Mucosa of rectum (tissue), 2 donors: Measurements from ENCODE around the gene AKT1.

Source experiments
- H3K27ac ChIP-seq, 2 donors: one replicate each; pipeline ENCODE4 v1.7.0; 2013; ENCODE audit warnings: inconsistent platforms in 2 of 2, low read depth in 2 of 2, low read length in 2 of 2
- H3K27me3 ChIP-seq, 2 donors: one replicate each; pipeline ENCODE4 v1.7.0; 2013; ENCODE audit warnings: low read length in 2 of 2; ENCODE audit not compliant: control insufficient read depth in 2 of 2, insufficient read depth in 2 of 2
- H3K36me3 ChIP-seq, 2 donors: one replicate each; pipeline ENCODE4 v1.7.0; 2013; ENCODE audit warnings: low read length in 2 of 2; ENCODE audit not compliant: control insufficient read depth in 2 of 2, insufficient read depth in 2 of 2
- H3K4me1 ChIP-seq, 2 donors: one replicate each; pipeline ENCODE4 v1.7.0; 2013; ENCODE audit warnings: low read length in 2 of 2, mild to moderate bottlenecking in 1 of 2; ENCODE audit not compliant: control insufficient read depth in 2 of 2, insufficient read depth in 2 of 2
- H3K4me3 ChIP-seq, 2 donors: one replicate each; pipeline ENCODE4 v1.7.0; 2013; ENCODE audit warnings: low read length in 2 of 2
- H3K9ac ChIP-seq, 2 donors: one replicate each; pipeline ENCODE4 v1.7.0; 2013; ENCODE audit warnings: low read length in 2 of 2, low read depth in 1 of 2, mild to moderate bottlenecking in 1 of 2
- H3K9me3 ChIP-seq, 2 donors: one replicate each; pipeline ENCODE4 v1.7.0; 2013; ENCODE audit warnings: low read length in 2 of 2; ENCODE audit not compliant: control insufficient read depth in 2 of 2
- donor health status: healthy.
- donor health status: Normal muscosa, but diverticular disease.

AKT1 gene

GRCh38 chr14:104735830-104736642 lies 59.5 kb downstream of the AKT1 start:
- Histone ChIP-seq H3K4me3 (no peak overlapping the region), H3K9ac (no peak overlapping the region), H3K9me3 (no peaks in the 10 kb centered on the region), H3K4me1 (peaks cover 20 to 23% of the 10 kb centered on the region in 2 donors), H3K27ac (peak overlapping the region in 1 of 2 donors; percentile 38), H3K36me3 (no peaks in the 10 kb centered on the region), H3K27me3 (no peaks in the 10 kb centered on the region)

- no peak overlapping the region for H3K4me3 ChIP-seq
- no peak overlapping the region for H3K27ac ChIP-seq
- H3K9me3 ChIP-seq, result no peaks in the 10 kb centered on the region
- H3K9ac ChIP-seq, result no peak overlapping the region
- H3K4me1 ChIP-seq, result peaks cover 20 to 23% of the 10 kb centered on the region in 2 donors
- no peaks in the 10 kb centered on the region for H3K27me3 ChIP-seq
- H3K36me3 ChIP-seq, result no peaks in the 10 kb centered on the region
These were observed 60.4 kb downstream of the AKT1 start for GRCh38 chr14:104734991-104735779.

DNA sequence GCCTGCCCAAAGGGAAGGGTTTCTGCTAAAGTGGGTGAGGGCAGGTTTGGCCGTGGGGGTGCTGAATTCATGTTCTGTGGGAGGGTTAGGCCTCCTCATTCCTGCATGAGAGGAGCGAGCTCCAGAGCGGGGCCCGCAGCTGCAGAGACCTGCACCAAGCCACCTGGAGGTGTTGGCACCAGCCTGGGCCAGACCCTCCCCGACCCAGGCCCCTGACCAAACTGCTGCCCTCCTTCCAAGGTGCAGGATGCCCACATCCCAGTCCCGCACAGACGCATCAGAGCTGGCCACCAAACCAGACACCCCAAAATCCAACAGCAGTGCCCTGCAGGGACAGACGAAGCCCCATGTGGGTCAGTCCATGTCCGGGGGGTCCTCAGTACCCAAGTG lies 61.0 kb downstream of the AKT1 start:
- no peak overlapping the region for H3K4me3 ChIP-seq
- H3K4me1 ChIP-seq, result peaks cover 20 to 23% of the 10 kb centered on the region in 2 donors

GRCh38 chr14:104734051-104734587 lies 61.4 kb downstream of the AKT1 start:
- H3K4me3 ChIP-seq, result no peak overlapping the region
- H3K36me3 ChIP-seq, result no peaks in the 10 kb centered on the region
- H3K27me3 ChIP-seq, result no peaks in the 10 kb centered on the region
- no peak overlapping the region for H3K9ac ChIP-seq
- no peak overlapping the region for H3K27ac ChIP-seq
- no peaks in the 10 kb centered on the region for H3K9me3 ChIP-seq
- peaks cover 20 to 23% of the 10 kb centered on the region in 2 donors for H3K4me1 ChIP-seq

More for the DNA sequence above, 61.0 kb downstream of the AKT1 start:
- no peaks in the 10 kb centered on the region for H3K36me3 ChIP-seq
- no peak overlapping the region for H3K27ac ChIP-seq
- no peak overlapping the region for H3K9ac ChIP-seq
- no peaks in the 10 kb centered on the region for H3K9me3 ChIP-seq
- no peaks in the 10 kb centered on the region for H3K27me3 ChIP-seq

DNA sequence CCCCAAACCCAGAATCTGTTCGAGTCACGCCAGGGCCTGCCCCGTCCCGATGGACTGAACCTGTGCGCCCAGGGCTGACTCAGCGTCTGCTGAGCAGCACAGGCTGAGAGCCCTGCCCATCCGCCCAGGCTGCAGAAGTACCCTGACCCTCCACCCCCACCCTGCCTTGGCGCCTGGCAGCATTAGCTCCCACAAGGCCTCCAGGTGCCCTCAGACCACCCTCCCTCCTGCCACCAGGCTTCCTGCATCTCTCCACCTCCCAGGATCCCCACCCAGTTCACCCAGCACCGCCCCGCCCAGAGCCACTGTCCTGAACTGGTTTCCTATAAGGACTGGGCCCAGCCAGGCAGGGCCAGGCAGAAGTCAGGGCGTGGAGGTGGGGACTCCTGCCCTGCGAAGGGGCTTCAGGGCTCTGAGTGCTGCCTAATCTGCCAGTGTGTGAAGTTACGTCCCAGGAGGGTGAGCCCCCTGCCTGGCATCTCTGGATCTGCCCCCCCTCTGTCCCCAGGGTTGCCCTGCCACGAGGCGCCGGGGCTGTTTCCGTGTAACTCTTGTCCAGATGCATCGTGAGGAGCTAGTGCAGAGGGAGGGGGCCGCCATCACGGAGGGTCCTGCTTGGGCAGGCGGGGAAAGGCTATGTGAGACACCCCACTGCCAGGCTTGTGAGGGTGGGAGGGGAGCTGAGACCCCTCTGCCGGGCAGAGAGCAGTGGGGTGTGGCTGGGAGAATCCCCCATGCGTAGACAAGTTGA lies 62.4 kb downstream of the AKT1 start:
- Histone ChIP-seq H3K27me3 (no peaks in the 10 kb centered on the region), H3K27ac (peak overlapping the region; percentile 74 to 79), H3K9me3 (no peaks in the 10 kb centered on the region), H3K4me1 (peaks cover 20 to 23% of the 10 kb centered on the region in 2 donors), H3K4me3 (no peak overlapping the region), H3K9ac (peak overlapping the region; percentile 47 to 68), H3K36me3 (no peaks in the 10 kb centered on the region)

GRCh38 chr14:104732355-104732804 lies 63.2 kb downstream of the AKT1 start:
- peak overlapping the region; percentile 47 to 68 for H3K9ac ChIP-seq
- H3K27ac ChIP-seq, result peak overlapping the region; percentile 74 to 79
- no peaks in the 10 kb centered on the region for H3K27me3 ChIP-seq
- H3K4me1 ChIP-seq, result peaks cover 20 to 23% of the 10 kb centered on the region in 2 donors
- H3K9me3 ChIP-seq, result no peaks in the 10 kb centered on the region
- no peak overlapping the region for H3K4me3 ChIP-seq
- no peaks in the 10 kb centered on the region for H3K36me3 ChIP-seq

- peak overlapping the region; percentile 24 to 68 for H3K9ac ChIP-seq
- no peaks in the 10 kb centered on the region for H3K27me3 ChIP-seq
- H3K9me3 ChIP-seq, result no peaks in the 10 kb centered on the region
- H3K4me3 ChIP-seq, result no peak overlapping the region
- H3K27ac ChIP-seq, result peak overlapping the region; percentile 16 to 68
- H3K36me3 ChIP-seq, result no peaks in the 10 kb centered on the region
- H3K4me1 ChIP-seq, result peaks cover 20 to 23% of the 10 kb centered on the region in 2 donors
These were observed 63.9 kb downstream of the AKT1 start for GRCh38 chr14:104731320-104732294.

DNA sequence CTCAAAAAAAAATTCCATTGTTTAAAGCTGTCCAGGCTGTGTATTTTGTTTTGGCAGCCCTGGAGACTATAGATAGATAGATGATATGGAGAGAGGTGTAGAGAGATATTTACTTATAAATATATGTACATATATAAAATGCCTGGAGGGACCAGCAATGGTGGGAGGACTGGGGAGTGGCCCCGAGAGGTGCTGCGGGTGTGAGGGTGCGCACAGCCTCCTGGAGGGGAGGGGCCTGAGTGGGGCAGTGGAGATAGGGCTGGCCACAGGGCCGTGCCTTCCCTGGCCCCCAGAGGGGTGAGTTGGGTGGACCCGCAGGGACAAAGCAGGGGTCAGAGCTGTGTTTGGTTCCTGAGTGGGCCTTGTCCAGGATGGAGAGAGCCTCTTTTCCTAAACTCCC lies 65.1 kb downstream of the AKT1 start:
- Histone ChIP-seq H3K27ac (no peak overlapping the region), H3K9ac (no peak overlapping the region), H3K27me3 (no peaks in the 10 kb centered on the region), H3K4me3 (no peak overlapping the region), H3K4me1 (peaks cover 16 to 20% of the 10 kb centered on the region in 2 donors), H3K36me3 (no peaks in the 10 kb centered on the region), H3K9me3 (no peaks in the 10 kb centered on the region)

GRCh38 chr14:104729835-104730181 lies 65.7 kb downstream of the AKT1 start:
- no peak overlapping the region for H3K4me3 ChIP-seq
- peaks cover 18 to 25% of the 10 kb centered on the region in 2 donors for H3K4me1 ChIP-seq
- no peaks in the 10 kb centered on the region for H3K9me3 ChIP-seq
- H3K36me3 ChIP-seq, result no peaks in the 10 kb centered on the region
- H3K9ac ChIP-seq, result no peak overlapping the region
- H3K27me3 ChIP-seq, result no peaks in the 10 kb centered on the region
- no peak overlapping the region for H3K27ac ChIP-seq
